Psoas muscle (tissue), 8 donors: Measurements from ENCODE around the gene PTGDR. TPM values are rescaled to one million over a fixed set of nuclear protein-coding genes. Genes with fewer than 3 reads are reported as not detected.

Source experiments
- ATAC-seq, 4 donors: fragments of 200-7000 bp; cut with Tn5 transposase; one replicate each; pipeline ENCODE4 v1.9.1; 2020; ENCODE audit warnings: moderate library complexity in 3 of 4, mild to moderate bottlenecking in 2 of 4
- DNase-seq, 2 donors: peaks; one replicate each; pipeline ENCODE4 v3.0.0-alpha.2; 2020
- H3K27ac ChIP-seq: fragments of 200-600 bp; one replicate; pipeline ENCODE4 v1.8.0; 2022
- H3K27me3 ChIP-seq, 3 donors: fragments of 200-600 bp in 1 of 3; one replicate each; pipeline versions ENCODE4 v1.6.1 to v1.8.0; 2013 to 2022; ENCODE audit warnings: low read length in 2 of 3, mild to moderate bottlenecking in 2 of 3, moderate library complexity in 1 of 3; ENCODE audit not compliant: insufficient read depth in 3 of 3
- H3K36me3 ChIP-seq, 2 donors: fragments of 200-600 bp in 1 of 2; one replicate each; pipeline versions ENCODE4 v1.6.1 to v1.8.0; 2013 to 2022; ENCODE audit warnings: low read depth in 1 of 2, mild to moderate bottlenecking in 1 of 2, moderate library complexity in 1 of 2; ENCODE audit not compliant: insufficient read depth in 1 of 2
- H3K4me1 ChIP-seq: fragments of 200-600 bp; one replicate; pipeline ENCODE4 v1.8.0; 2022
- H3K4me3 ChIP-seq: fragments of 200-600 bp; one replicate; pipeline ENCODE4 v1.8.0; 2022; ENCODE audit warnings: mild to moderate bottlenecking
- H3K9me3 ChIP-seq: fragments of 200-600 bp; one replicate; pipeline ENCODE4 v1.8.0; 2022
- WGBS, 3 donors: extraction: QIAGEN DNeasy Blood & Tissue Kit; methylation state at CpG; one replicate each; pipeline versions ENCODE4 v1.1.6 to v1.1.7; 2013; 5-methylcytosine and 5-hydroxymethylcytosine counted together
- intact Hi-C, 2 donors: fragments of 100-400 bp; cut with DNase I; formaldehyde crosslinking; loops; one replicate each; pipeline versions ENCODE4 v1.11.0 to v1.14.2; 2022
- polyA plus RNA-seq, 3 donors: library from polyadenylated mRNA; stranded (reverse); fragments of 200-250 nt; gene quantifications; one replicate each; pipeline ENCODE4 v1.2.3, GENCODE V29; 2013
- total RNA-seq, 4 donors: library from RNA; stranded (reverse); fragmentation: NEBNext Ultra II Directional in 2 of 4; extraction: Animal tissue kit (Norgen Biotek cat#: 25700) in 2 of 4; gene quantifications; one replicate each; pipeline versions ENCODE4 v1.2.1 to v1.2.4, GENCODE V29; 2021 to 2023
- TF ChIP-seq, protein P1 (sequence below): fragments of 200-600 bp; IDR thresholded peaks from one replicate; pipeline ENCODE4 v1.8.0; 2022; ENCODE audit warnings: antibody characterized with exemption
- donor health status: healthy with polysubstance abuse.
- donor health status: DM: no; HTN: no; CAD: no; lungs with moderate emphysema.
- donor health status: Bipolar disorder and iron deficiency.
- donor health status: healthy.
- donor health status: DM: yes; HTN: yes; CAD: no.
- donor health status: DM: no; HTN: no; CAD: no.
- donor health status: DM: no; HTN: no; CAD: no.
- donor health status: DM: yes; HTN: yes; CAD: no.

Gene PTGDR
- total and polyA plus RNA-seq, 7 donors, result 0.09 to 0.39 (median 0.18) TPM; not detected in 2

DNA sequence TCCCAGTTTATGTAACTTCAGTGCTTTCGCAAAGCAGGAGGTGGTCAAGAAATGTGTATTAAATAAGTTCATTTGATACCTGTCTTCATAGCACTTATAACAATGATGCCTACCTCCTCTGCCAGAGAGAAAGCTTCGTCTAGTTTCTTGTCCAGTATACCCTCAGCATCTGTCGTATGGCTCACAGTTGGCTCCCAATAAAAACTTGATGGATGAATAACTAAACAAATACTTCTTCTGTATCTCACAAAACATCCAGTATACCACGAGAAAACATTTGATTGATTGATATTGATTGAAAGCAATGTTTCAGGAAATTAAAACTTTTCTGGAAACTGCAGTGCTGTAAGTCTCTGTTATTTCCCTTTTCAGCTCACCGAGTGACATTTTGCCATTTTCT, 26.9 kb upstream of the PTGDR start:
- TF ChIP-seq, protein P1, sequence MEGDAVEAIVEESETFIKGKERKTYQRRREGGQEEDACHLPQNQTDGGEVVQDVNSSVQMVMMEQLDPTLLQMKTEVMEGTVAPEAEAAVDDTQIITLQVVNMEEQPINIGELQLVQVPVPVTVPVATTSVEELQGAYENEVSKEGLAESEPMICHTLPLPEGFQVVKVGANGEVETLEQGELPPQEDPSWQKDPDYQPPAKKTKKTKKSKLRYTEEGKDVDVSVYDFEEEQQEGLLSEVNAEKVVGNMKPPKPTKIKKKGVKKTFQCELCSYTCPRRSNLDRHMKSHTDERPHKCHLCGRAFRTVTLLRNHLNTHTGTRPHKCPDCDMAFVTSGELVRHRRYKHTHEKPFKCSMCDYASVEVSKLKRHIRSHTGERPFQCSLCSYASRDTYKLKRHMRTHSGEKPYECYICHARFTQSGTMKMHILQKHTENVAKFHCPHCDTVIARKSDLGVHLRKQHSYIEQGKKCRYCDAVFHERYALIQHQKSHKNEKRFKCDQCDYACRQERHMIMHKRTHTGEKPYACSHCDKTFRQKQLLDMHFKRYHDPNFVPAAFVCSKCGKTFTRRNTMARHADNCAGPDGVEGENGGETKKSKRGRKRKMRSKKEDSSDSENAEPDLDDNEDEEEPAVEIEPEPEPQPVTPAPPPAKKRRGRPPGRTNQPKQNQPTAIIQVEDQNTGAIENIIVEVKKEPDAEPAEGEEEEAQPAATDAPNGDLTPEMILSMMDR, result no peak
- H3K27me3 ChIP-seq, result no peaks in the 10 kb centered on the region
- no peaks in the 10 kb centered on the region for H3K36me3 ChIP-seq
- H3K27ac ChIP-seq, result no peak overlapping the region
- 55 to 70% (median 65%) methylated on average over 5 of the region's 5 CpGs for WGBS, 3 donors
- intact Hi-C loops, result no loop called here
- no peak overlapping the region for H3K4me3 ChIP-seq
- no peaks in the 10 kb centered on the region for H3K4me1 ChIP-seq
- DNase-seq, result no peak
- no peak for ATAC-seq
- no peaks in the 10 kb centered on the region for H3K9me3 ChIP-seq

DNA sequence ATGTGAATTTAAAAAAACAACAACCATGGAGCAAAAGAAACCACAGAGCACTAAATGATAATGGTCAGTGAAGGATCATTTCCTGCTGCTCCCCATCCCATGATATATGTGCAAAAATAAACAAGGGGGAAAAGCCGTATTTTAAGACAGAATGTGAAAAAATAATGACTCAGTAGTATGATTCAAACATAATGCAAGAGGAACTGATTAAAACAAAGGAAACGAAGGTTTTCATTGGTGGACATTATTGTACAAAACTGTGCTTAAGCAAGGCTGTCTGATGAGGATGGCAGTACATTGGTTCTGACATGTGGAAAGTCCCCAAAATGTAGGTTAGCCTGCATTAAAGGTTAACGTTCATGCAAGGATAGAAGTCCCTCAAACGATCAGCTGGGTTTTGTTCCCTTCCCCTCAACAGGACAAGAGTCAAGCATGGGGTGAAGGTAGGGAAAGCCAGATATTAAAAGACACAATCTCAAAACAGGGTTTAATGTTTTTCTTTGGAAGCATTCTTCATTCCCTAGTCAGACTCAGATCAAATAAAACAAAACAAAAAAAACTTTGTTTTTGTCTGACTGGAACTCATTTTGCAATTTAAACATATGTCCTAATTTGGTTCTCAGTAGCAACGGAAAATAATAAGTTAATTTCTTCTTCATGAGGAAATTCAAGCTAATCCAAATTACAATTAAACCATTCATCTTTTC, 26.3 kb upstream of the PTGDR start:
- TF ChIP-seq, protein P1, result no peak

DNA sequence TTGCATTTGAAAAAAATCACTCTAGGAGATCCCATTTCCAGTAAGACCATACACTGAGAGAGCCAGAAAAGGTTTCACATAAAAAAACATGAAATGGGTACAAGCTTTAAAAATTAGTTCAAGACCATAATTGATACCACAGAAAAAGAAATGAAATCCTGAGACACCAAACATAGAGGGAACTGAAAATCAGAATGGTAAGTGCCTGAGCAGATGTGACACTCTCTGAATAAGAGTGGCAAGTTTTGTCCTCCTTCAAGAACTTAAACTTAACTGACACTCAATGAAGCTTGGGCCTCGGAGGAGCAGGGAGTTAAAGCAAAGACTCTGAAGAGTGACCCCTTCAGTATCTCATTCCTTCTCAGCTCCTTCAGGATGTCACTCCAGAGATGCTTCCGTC, 23.2 kb upstream of the PTGDR start:
- no peak overlapping the region for H3K4me3 ChIP-seq
- H3K9me3 ChIP-seq, result no peaks in the 10 kb centered on the region
- H3K4me1 ChIP-seq, result no peaks in the 10 kb centered on the region
- TF ChIP-seq, protein P1, result no peak
- H3K27ac ChIP-seq, result no peak overlapping the region
- DNase-seq, result no peak
- no peak for ATAC-seq
- no peaks in the 10 kb centered on the region for H3K27me3 ChIP-seq
- intact Hi-C loops, result no loop called here
- 79 to 86% (median 83%) methylated on average over 2 of the region's 2 CpGs for WGBS, 3 donors
- no peaks in the 10 kb centered on the region for H3K36me3 ChIP-seq

More for the DNA sequence above, 26.3 kb upstream of the PTGDR start:
- no peaks in the 10 kb centered on the region for H3K27me3 ChIP-seq
- WGBS, 3 donors, result 55 to 64% (median 55%) methylated on average over 5 of the region's 5 CpGs
- DNase-seq (no peak), ATAC-seq (no peak)
- H3K4me1 ChIP-seq, result no peaks in the 10 kb centered on the region
- no peaks in the 10 kb centered on the region for H3K36me3 ChIP-seq
- intact Hi-C loops, result no loop called here
- H3K9me3 ChIP-seq, result no peaks in the 10 kb centered on the region
- no peak overlapping the region for H3K4me3 ChIP-seq
- no peak overlapping the region for H3K27ac ChIP-seq

DNA sequence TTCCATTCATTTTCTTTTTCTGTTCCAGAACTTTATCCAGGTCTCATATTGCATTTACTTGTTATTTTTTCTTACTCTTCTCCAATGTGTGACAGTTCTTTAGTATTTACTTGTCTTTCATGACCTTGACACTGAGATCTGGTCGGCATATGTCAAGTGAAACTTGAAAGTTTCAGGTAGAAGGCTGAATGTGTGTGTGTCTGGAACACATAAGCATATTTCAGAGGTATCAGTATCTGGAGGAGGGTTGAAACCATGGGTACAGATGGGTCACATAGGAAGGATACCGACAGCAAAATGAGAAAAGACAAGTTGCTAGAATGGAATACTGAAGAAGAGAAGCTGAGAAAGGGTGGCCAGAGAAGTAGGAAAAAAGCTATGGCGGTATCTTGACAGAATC, 22.5 kb upstream of the PTGDR start:
- ATAC-seq (no peak), DNase-seq (no peak)
- H3K4me1 ChIP-seq, result no peaks in the 10 kb centered on the region
- no peaks in the 10 kb centered on the region for H3K27me3 ChIP-seq
- TF ChIP-seq, protein P1, result no peak
- intact Hi-C loops, result no loop called here
- no peak overlapping the region for H3K4me3 ChIP-seq
- no peaks in the 10 kb centered on the region for H3K9me3 ChIP-seq
- WGBS, 3 donors, result 91 to 96% (median 95%) methylated on average over 3 of the region's 3 CpGs
- no peak overlapping the region for H3K27ac ChIP-seq
- H3K36me3 ChIP-seq, result no peaks in the 10 kb centered on the region

DNA sequence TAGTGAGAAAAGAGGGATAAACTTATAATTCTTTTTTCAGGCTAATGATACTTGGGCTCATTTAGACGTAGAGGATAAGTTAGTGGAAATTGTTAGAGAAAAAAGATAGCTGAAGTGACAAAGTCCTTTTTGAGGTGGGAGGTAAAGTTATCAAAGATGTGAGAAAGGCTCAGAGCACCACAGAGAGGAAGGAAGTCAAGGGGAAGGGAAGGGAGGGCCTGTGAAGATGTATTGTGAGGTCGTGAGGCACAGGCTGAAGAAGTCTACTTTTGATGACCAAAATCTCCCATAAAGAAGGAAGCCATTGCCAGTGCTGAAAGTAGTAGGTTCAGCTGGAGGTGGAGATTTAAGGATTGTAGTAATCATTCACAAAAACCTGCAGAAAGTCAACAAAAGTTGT, 19.4 kb upstream of the PTGDR start:
- no peaks in the 10 kb centered on the region for H3K4me1 ChIP-seq
- H3K27ac ChIP-seq, result no peak overlapping the region
- H3K9me3 ChIP-seq, result no peaks in the 10 kb centered on the region
- no peak overlapping the region for H3K4me3 ChIP-seq
- TF ChIP-seq, protein P1, result no peak
- ATAC-seq (no peak), DNase-seq (no peak)
- intact Hi-C loops, result no loop called here
- WGBS, 3 donors, result 55 to 65% (median 64%) methylated on average over 2 of the region's 2 CpGs
- H3K27me3 ChIP-seq, result no peaks in the 10 kb centered on the region
- no peaks in the 10 kb centered on the region for H3K36me3 ChIP-seq
